ENCODE measurements around the gene MTSS2. TPM values are rescaled to one million over a fixed set of nuclear protein-coding genes. Genes with fewer than 3 reads are reported as not detected.

Gene MTSS2
- total and polyA plus RNA-seq, 2 of the 8 experiments (the other 6 are each of a cell fraction or from before 2014, with no cell fraction given), result 23.3 to 36.7 TPM

GRCh38 chr16:70695331-70696070 lies 9.6 kb upstream of the MTSS2 start:
- no peaks in the 10 kb centered on the region; the same call in 1 of the 2 replicates for H3K79me1 ChIP-seq (ENCODE audit: low read depth, low read length)
- peak overlapping the region; percentile 99; the same call in 1 of the 2 replicates for H2AK5ac ChIP-seq (ENCODE audit: low read depth, low read length)
- no peaks in the 10 kb centered on the region for H3K23me2 ChIP-seq (ENCODE audit: low read depth, low read length)
- no peaks in the 10 kb centered on the region for H4K20me1 ChIP-seq (replicated peaks in 1 of 2; ENCODE audit: control insufficient read depth in 1 of 2, insufficient read depth in 2 of 2, low read length in 2 of 2)
- H2BK15ac ChIP-seq (ENCODE audit: low read length), result peak overlapping the region; percentile 12
- peak overlapping the region; percentile 29 for H4K5ac ChIP-seq (ENCODE audit: insufficient read length, low read depth, low read length)
- peak overlapping the region; percentile 94 for H2BK12ac ChIP-seq (ENCODE audit: low read depth, low read length)
- peak overlapping the region; percentile 12 for H3K18ac ChIP-seq (ENCODE audit: extremely low read depth, low read length)
- FAIRE-seq, result no peak
- TF ChIP-seq EZH2 (IDR thresholded peaks at IDR 0.05; ENCODE audit: low read depth, low read length, severe bottlenecking), result no peak
- TF ChIP-seq TEAD4 (IDR thresholded peaks at IDR 0.05; ENCODE audit: low read depth, low read length), result peak; percentile 70
- no peak for TF ChIP-seq POLR2A (IDR thresholded peaks at IDR 0.05; ENCODE audit: control extremely low read depth in 1 of 2, low read depth in 2 of 2, low read length in 2 of 2)
- H3K27ac ChIP-seq (ENCODE audit: low read depth, low read length), result no peak overlapping the region
- H3K9ac ChIP-seq (replicated peaks in 1 of 4; ENCODE audit: extremely low read depth in 1 of 4, low read depth in 3 of 4, low read length in 3 of 4), result no peak overlapping the region
- H4K91ac ChIP-seq (replicated peaks; ENCODE audit: insufficient read length, low read length), result peak overlapping the region; percentile 14
- H2BK20ac ChIP-seq (ENCODE audit: low read length), result peak overlapping the region; percentile 96
- POLR2A ChIA-PET (ENCODE audit: partially characterized antibody), result interaction anchor here (0.6 to 2.4 kb wide), 9 partner anchors 8 to 724 kb away, joined by 3 to 13 read pairs (median 4); no protein-coding TSS in a partner anchor
- no peaks in the 10 kb centered on the region for H3K79me2 ChIP-seq (ENCODE audit: control insufficient read depth in 1 of 2, insufficient read depth in 2 of 2, low read length in 2 of 2)
- H2AFZ ChIP-seq (ENCODE audit: low read length), result no peak overlapping the region
- WGBS, 2 experiments (ENCODE audit: extremely low coverage in 1 of 2, insufficient coverage in 1 of 2, insufficient read length in 1 of 2, insufficient replicate concordance in 2 of 2, low coverage in 1 of 2, low lambda C conversion rate in 2 of 2, missing lambda C conversion rate in 1 of 2), result 82% methylated on average over 14 of the region's 14 CpGs; no CpG with 5 or more reads in 1 of the 2 experiments
- peak overlapping the region; percentile 94 for H2BK5ac ChIP-seq (ENCODE audit: low read depth, low read length)
- H3K4me1 ChIP-seq (replicated peaks in 1 of 4; ENCODE audit: control insufficient read depth in 3 of 4, insufficient read depth in 4 of 4, low read length in 3 of 4), result peaks cover 5 to 27% (median 22%) of the 10 kb centered on the region in 4 experiments
- H4K8ac ChIP-seq (ENCODE audit: extremely low read depth, insufficient read depth, low read length), result no peak overlapping the region
- no peak overlapping the region for H3K4ac ChIP-seq (replicated peaks; ENCODE audit: insufficient read length, low read depth, low read length)
- no peaks in the 10 kb centered on the region for H3K27me3 ChIP-seq (replicated peaks in 1 of 4; ENCODE audit: control insufficient read depth in 3 of 4, extremely low read depth in 1 of 4, insufficient read depth in 3 of 4, low read length in 3 of 4)
- no peak overlapping the region for H3K14ac ChIP-seq (ENCODE audit: insufficient read length)
- CTCF ChIA-PET (ENCODE audit: partially characterized antibody), result interaction anchor here (1.1 to 3.3 kb wide), 7 partner anchors 13 to 75 kb away, joined by 3 to 15 read pairs (median 6); no protein-coding TSS in a partner anchor
- no peak overlapping the region for H2BK120ac ChIP-seq (replicated peaks; ENCODE audit: low read depth, low read length)
- DNase-seq (ENCODE audit: low read depth in 1 of 2, low spot score in 2 of 2), result no peak
- peak overlapping the region in 1 of 2 experiments; percentile 46; a peak in 3 of 4 replicates for H3K4me2 ChIP-seq (ENCODE audit: insufficient read depth in 1 of 2, low read depth in 2 of 2, low read length in 2 of 2)
- H3K9me3 ChIP-seq (ENCODE audit: insufficient read depth in 2 of 2, low read depth in 1 of 2, low read length in 1 of 2), result no peaks in the 10 kb centered on the region
- H3K36me3 ChIP-seq (ENCODE audit: control insufficient read depth in 2 of 4, insufficient read depth in 4 of 4, low read length in 3 of 4), result no peaks in the 10 kb centered on the region
- H3K56ac ChIP-seq (replicated peaks; ENCODE audit: insufficient read length, low read depth, low read length), result no peak overlapping the region
- H3K4me3 ChIP-seq (ENCODE audit: extremely low read depth in 1 of 4, insufficient read depth in 2 of 4, low read depth in 3 of 4, low read length in 4 of 4), result no peak overlapping the region; a peak in 1 of 8 replicates
- no peak overlapping the region for H3K23ac ChIP-seq (ENCODE audit: insufficient read length)

All from H1 (cell line).